GM19397 (cell line): ENCODE results near the gene CRYBB2.
"Not testable (repeated sequence)": the region's sequence is repeated elsewhere in the genome, so short reads cannot be mapped to it uniquely, and the experiment has no call there.

Experiments used
- ATAC-seq: cut with Tn5 transposase; IDR thresholded peaks from one replicate; pipeline ENCODE4 v1.9.1; 2021; ENCODE audit warnings: mild to moderate bottlenecking, moderate library complexity; ENCODE audit not compliant: unreplicated experiment

CRYBB2 gene, protein sequence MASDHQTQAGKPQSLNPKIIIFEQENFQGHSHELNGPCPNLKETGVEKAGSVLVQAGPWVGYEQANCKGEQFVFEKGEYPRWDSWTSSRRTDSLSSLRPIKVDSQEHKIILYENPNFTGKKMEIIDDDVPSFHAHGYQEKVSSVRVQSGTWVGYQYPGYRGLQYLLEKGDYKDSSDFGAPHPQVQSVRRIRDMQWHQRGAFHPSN

GRCh38 chr22:25219211-25219689 lies at the start of gene CRYBB2:
Gene CRYBB2, plus strand, starts transcription at chr22:25219639. Its CDS starts 1,791 bp downstream, at chr22:25221430.
- ATAC-seq, result no peak

GRCh38 chr22:25170426-25170980 lies 48.9 kb upstream of the CRYBB2 start:
- ATAC-seq, result no peak

GRCh38 chr22:25172153-25172552 lies 47.3 kb upstream of the CRYBB2 start:
- ATAC-seq, result no peak

DNA sequence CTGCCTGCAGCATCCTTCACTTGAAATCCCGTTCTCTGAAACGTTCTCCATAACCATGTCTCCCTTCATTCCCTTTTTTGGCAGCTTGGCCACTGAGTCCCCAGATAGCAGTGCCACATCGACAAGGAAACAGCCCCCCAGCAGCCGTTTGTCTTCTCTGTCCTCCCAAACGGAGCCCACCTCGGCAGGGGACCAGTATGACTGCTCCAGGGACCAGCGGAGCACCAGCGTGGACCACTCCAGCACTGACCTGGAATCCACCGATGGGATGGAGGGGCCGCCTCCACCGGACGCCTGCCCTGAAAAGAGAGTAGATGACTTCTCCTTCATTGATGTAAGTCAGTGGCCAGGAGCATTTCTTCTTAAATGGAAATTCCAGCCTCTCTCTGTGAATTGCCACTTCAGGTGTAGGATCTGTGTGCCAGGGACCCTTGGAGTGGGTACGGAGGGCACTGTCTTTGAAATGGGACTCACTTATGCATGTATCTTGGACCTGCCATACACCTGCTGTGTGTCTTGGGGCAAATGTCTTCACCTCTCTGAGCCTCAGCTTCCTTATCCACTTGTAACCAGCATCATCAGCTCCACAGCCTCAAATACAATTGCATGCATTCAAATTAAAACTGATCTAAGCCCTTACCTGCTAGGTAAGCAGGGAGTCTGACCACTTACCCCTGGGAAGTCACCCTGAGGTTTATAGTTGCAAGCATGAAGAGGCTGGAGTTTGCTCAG lies 45.1 kb upstream of the CRYBB2 start:
- ATAC-seq, result no peak

- no peak for ATAC-seq
These were observed 44.5 kb upstream of the CRYBB2 start for GRCh38 chr22:25174888-25175411.

GRCh38 chr22:25176175-25176574 lies 43.3 kb upstream of the CRYBB2 start:
- no peak for ATAC-seq

- ATAC-seq, result no peak
These were observed 42.6 kb upstream of the CRYBB2 start for GRCh38 chr22:25176799-25177198.

DNA sequence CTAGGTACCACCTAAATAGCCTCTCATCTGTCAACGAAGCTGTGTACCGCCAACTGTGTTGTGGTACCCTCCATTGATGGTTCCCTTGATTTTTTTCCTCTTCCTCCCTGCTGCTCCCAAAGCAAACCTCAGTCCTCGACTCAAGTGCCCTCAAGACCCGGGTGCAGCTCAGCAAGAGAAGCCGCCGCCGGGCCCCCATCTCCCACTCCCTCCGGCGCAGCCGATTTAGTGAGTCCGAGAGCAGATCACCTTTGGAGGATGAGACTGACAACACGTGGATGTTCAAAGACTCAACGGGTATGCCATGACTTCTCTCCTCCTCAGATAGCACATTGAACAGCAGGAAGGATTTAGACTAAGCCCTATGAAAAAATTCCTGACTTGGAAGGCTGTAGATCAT lies 42.2 kb upstream of the CRYBB2 start:
- no peak for ATAC-seq

- no peak for ATAC-seq
These were observed 41.5 kb upstream of the CRYBB2 start for GRCh38 chr22:25177895-25178294.

DNA sequence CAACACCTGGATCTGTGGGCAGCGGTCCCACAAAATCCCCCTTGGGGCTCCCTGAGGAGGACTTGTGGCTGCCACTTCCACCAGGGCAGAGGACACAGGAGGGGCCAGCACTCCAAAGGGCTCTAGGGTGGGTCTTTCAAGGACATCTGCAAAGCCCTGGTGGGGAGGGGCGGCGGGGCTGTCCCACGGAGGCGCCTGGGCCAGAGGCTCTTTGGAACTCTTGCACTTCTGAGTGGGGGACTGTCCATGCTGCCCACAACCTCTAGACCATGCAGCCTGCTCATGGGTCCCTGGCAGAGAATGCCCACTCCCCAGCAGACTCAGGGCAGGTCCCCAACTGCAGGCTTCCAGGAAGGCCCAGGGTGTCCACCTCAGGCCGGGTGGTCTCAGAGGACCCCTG lies 41.1 kb upstream of the CRYBB2 start:
- ATAC-seq, result not testable (repeated sequence)

GRCh38 chr22:25178869-25179631 lies 40.4 kb upstream of the CRYBB2 start:
- ATAC-seq, result not testable (repeated sequence)

DNA sequence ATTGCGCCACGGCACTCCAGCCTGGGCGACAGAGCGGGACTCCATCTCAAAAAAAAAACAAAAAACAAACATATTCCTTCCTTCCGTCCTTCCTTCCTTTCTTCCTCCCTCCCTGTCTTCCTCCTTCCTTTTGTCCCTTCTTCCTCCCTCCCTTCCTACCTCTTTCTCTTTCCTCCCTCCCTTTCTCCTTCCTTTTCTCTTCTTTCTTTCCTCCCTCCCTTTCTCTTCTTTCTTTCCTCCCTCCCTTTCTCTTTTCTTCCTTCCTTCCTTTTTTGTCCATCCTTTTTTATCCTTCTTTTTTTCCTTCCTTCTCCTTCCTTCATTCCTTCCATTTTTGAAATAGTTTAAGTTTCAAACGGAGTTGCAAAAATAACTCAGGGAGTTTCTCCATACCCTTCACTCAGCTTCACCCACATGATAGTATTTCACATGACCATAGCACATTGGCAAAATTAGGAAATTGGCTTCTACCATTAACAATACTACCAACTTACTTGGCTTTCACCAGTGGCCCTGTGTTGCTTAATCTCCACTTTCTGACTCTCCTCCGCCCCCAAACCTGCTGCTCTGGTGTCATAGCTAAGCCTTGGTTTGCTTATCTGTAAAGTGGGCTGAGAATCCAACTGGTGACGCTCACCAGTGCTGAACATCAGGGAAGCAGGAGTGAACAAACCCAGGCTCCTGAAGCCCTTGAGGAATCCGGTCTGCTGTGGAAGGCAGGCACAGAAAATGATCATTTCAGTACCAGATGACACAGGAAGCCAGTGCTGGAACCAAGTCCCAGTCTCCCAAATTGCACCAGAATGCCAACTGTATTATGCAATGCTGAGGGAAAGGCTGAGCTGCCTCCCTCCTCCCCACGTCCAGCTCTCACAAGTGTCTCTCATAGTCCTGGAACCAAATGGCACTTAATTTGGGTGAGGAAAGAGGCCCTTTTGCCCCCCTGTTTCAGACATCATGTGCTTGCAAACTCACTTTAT lies 37.0 kb upstream of the CRYBB2 start:
- no peak for ATAC-seq

DNA sequence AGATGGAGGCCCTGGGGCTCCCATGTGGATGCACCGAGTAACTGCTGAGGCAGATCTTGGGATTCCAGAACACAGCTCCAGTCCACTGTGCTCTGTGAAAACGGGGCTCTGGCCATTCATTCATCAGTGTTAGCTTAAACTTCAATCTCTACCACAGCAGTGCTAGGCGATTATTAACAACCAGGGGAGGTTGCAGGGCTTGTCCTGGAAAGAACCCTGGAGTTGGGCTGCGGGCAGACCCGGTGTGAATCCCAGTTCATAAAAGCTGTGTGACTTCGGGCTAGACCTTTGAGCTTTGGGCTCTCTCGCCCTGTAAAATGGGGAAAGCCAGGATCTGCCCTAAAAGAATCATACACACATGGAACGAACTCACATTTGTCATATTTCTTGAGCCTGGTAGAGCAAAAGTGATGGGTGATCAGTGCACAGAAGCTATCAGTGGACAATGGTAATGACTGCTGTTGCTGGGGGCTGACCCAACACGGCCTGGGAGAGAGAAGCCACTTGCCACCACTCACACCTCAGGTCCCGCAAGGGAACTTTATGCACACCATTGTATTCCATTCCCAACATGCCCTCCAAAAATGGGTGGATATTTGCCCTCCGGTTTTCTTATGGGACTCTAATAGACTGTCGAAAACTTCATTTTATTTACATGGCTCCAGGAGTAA lies 35.4 kb upstream of the CRYBB2 start:
- ATAC-seq, result no peak

DNA sequence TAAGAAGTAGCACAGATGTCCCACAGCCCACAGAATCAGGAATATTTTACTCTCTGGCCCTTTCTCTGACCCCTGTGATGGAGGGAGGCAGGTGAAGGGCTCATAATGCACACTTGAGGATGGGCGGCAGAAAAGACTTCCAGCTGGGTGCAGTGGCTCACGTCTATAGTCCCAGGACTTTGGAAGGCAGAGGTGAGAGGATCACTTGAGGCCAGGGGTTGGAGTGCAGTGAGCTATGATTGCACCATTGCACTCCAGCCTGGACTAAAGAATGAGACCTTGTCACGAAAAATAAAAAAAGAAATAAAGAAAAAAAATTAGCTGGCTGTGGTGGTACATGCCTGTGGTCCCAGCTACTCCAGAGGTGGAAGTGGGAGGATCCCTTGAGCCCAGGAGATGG lies 33.3 kb upstream of the CRYBB2 start:
- ATAC-seq, result no peak

DNA sequence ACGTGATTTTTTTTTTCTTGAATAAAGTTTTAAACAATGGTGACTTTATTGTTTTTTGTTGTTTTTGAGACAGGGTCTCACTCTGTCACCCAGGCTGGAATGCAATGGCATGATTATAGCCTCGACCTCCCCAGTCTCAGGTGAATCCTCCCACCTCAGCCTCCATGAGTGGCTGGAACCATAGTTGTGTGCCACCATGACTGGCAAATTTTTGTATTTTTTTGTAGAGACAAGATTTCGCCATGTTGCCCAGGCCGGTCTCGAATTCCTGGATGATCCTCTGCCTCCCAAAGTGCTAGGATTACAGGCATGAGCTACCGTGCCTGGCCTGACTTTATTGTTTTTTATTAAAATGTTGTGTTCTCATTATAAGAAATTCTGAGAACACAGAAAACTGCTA lies 32.0 kb upstream of the CRYBB2 start:
- no peak for ATAC-seq

DNA sequence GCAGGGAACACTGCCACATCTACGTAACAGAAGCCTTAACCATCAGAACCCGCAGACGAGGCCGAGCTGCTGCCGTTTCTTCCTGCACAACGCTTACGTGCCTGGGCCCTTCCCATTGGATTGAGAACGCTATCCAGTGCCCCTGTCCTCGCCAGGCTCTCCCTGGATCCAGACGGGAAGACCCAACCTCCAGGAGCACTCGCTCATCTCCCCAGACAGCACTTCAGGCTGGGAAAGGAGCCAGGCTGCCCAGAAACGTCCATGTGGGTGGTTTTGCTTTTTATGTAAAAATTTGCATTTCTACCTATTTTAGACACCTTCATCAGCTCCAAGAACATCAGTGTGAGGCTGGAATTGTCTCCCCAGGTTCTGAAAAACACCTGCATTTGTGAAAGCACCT lies 27.0 kb upstream of the CRYBB2 start:
- no peak for ATAC-seq

- no peak for ATAC-seq
These were observed 26.3 kb upstream of the CRYBB2 start for GRCh38 chr22:25193130-25193529.

GRCh38 chr22:25193548-25193947 lies 25.9 kb upstream of the CRYBB2 start:
- ATAC-seq, result no peak

DNA sequence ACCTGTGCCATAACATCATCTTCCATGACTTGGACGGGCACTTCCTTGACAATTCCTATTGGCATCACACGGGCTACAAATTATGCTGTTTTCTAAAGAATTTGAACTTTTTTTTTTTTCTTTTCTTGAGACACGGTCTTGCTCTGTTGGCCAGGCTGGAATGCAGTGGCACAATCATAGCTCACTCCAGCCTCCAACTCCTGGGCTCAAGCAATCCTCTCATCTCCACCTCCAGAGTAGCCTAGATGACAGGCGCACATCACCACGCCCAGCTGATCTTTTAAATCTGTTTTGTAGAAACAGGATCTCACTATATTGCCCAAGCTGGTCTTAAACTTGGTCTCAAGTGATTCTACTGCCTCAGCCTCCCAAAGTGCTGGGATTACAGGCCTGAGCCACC lies 23.1 kb upstream of the CRYBB2 start:
- ATAC-seq, result no peak

DNA sequence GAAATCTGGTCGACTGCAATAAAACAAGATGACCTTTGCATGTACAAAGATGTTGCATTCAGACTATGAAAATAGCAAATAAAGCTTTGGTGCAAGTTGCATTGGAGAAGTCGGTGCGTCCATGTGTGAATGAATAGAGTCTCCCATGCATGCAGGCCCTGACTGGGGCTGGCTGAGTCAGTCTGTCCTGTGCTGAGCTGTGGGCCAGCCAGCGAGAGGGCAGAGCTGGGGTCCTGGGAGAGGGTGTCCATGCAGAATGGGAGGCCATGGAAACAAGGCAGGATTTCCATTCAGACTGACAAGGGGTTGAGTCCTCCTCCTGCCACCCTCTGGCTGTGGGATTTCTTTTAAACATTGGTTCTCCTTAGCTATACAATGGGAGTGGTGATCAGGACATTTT lies 22.1 kb upstream of the CRYBB2 start:
- ATAC-seq, result no peak
